ENCODE measurements around the gene BHLHE40. TPM values are rescaled to one million over a fixed set of nuclear protein-coding genes. Genes with fewer than 3 reads are reported as not detected.

BHLHE40 gene
- total RNA-seq, 1 donor from 2014 or later = 347 TPM

DNA sequence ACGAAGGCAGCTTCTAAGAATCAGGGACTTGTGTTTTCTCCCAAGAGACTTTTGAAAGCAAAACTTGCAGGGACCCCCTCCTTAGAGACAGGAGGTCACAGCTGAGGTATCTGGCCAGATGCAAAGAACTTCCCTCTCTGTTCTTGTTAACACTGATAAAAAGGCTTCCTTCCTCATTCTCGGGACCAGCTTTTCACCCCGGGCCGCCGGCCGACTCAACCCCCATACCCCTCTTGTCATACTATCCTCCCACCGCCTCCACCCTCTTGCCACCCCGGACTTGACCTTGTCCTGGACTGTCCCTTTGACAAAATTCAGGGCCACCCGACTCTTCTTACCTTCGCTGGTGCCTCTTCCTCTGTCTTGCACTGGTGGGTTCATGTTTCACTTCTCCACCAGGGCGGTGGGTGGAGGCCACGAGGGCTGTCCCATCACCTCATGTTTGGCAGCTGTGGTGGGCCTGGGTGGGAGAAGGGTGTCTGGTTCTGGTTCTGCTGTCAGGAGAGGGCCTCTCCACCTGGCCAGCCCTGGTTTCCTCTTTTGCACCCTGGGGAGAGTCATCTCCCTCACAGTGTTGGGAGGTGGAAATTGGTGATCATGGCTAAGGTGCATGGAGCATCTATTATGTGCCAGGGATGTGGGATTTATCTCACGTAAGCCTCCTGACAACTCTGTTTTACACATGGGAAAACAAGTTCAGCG, 32.5 kb downstream of the BHLHE40 start:
- DNase-seq (ENCODE audit: extremely low spot score in 2 of 2) = no peak
- H3K4me1 ChIP-seq = peaks cover 39% of the 10 kb centered on the region
- intact Hi-C loops (cut with DNase I) = no loop called here
- no peaks in the 10 kb centered on the region for H3K27me3 ChIP-seq
- no peaks in the 10 kb centered on the region for H3K9me3 ChIP-seq
- H3K36me3 ChIP-seq = no peaks in the 10 kb centered on the region
- no peak overlapping the region for H3K27ac ChIP-seq
- H3K4me3 ChIP-seq = no peak overlapping the region
- TF ChIP-seq, protein P1, sequence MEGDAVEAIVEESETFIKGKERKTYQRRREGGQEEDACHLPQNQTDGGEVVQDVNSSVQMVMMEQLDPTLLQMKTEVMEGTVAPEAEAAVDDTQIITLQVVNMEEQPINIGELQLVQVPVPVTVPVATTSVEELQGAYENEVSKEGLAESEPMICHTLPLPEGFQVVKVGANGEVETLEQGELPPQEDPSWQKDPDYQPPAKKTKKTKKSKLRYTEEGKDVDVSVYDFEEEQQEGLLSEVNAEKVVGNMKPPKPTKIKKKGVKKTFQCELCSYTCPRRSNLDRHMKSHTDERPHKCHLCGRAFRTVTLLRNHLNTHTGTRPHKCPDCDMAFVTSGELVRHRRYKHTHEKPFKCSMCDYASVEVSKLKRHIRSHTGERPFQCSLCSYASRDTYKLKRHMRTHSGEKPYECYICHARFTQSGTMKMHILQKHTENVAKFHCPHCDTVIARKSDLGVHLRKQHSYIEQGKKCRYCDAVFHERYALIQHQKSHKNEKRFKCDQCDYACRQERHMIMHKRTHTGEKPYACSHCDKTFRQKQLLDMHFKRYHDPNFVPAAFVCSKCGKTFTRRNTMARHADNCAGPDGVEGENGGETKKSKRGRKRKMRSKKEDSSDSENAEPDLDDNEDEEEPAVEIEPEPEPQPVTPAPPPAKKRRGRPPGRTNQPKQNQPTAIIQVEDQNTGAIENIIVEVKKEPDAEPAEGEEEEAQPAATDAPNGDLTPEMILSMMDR (IDR thresholded peaks at IDR 0.05) = no peak
- TF ChIP-seq POLR2AphosphoS5 (IDR thresholded peaks at IDR 0.05; ENCODE audit: insufficient read depth in 1 of 2, low read depth in 1 of 2) (no peak), POLR2A (IDR thresholded peaks at IDR 0.05) (no peak)

DNA sequence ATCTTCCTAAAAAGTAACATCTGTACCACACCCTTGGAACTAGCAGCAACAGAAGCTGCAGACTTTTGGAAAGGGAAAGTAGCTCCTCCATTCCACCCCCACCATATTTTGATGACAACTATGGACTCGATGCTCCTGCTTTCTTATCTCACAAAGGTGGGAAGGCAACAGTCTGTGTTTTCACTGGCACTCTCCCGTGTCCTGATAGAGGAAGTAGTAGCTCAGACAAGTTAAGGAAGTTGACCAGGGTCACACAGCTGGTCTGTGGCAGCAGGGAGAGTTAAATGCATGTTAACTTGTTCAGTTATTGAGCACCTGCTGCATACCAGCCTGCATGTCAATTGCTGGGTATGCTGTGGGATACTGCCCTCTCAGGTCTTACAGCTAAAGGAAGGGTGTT, 33.1 kb downstream of the BHLHE40 start:
- TF ChIP-seq POLR2AphosphoS5 (IDR thresholded peaks at IDR 0.05; ENCODE audit: insufficient read depth in 1 of 2, low read depth in 1 of 2) (no peak), POLR2A (IDR thresholded peaks at IDR 0.05) (no peak)
- TF ChIP-seq, protein P1 (IDR thresholded peaks at IDR 0.05) = no peak
- intact Hi-C loops (cut with DNase I) = no loop called here
- no peak overlapping the region for H3K4me3 ChIP-seq
- peaks cover 46% of the 10 kb centered on the region for H3K4me1 ChIP-seq
- H3K36me3 ChIP-seq = no peaks in the 10 kb centered on the region
- H3K27ac ChIP-seq = peak overlapping the region; percentile 31
- no peak for DNase-seq (ENCODE audit: extremely low spot score in 2 of 2)
- no peaks in the 10 kb centered on the region for H3K9me3 ChIP-seq
- H3K27me3 ChIP-seq = no peaks in the 10 kb centered on the region

DNA sequence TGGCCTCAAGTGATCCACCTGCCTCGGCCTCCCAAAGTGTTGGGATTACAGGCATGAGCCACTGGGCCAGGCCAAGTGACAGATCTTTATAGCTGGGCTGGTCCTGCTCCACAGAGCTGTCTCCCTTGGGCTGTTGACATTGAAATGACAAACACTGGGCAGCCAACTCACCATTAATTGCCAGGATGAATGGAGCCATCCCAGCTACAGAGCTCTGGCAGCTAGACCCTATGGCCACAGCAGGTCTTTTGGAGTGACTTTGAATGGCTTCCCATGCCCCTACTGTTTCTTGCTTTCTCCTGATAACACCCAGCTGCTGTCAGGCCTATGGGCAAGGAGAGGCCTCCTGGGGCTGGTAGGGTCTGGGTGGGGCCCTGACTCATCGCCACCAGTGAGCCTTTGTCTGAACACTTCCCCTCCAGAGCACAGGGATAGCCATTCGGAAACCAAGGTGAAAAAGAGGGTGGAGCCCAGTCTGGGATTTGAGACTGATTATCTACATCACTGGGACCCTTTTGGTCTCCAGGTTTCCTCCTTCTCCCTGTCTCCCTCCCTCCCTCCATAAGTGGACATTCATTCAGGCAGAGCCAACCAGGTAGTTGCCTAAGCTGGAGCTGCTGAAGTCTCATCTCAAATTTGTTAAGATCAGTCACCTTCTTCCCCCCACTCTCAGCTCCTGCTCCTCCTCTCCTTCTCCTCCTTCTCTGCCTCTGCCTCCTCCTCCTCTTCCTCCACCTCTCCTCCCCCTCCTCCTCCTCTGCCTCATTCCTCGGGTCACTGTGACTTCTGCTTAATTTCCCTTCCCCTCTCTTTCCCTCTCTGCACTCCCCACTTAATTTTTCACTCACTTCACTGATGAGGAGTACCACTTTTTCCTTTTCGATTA, 34.0 kb downstream of the BHLHE40 start:
- no peaks in the 10 kb centered on the region for H3K27me3 ChIP-seq
- intact Hi-C loops (cut with DNase I) = no loop called here
- peak overlapping the region; percentile 31 for H3K27ac ChIP-seq
- peaks cover 55% of the 10 kb centered on the region for H3K4me1 ChIP-seq
- no peak for DNase-seq (ENCODE audit: extremely low spot score in 2 of 2)
- TF ChIP-seq, protein P1 (IDR thresholded peaks at IDR 0.05) = no peak
- peak; percentile 11 to 13 for TF ChIP-seq POLR2AphosphoS5 (IDR thresholded peaks at IDR 0.05; ENCODE audit: insufficient read depth in 1 of 2, low read depth in 1 of 2)
- no peak for TF ChIP-seq POLR2A (IDR thresholded peaks at IDR 0.05)
- H3K9me3 ChIP-seq = no peaks in the 10 kb centered on the region
- no peak overlapping the region for H3K4me3 ChIP-seq
- H3K36me3 ChIP-seq = no peaks in the 10 kb centered on the region

DNA sequence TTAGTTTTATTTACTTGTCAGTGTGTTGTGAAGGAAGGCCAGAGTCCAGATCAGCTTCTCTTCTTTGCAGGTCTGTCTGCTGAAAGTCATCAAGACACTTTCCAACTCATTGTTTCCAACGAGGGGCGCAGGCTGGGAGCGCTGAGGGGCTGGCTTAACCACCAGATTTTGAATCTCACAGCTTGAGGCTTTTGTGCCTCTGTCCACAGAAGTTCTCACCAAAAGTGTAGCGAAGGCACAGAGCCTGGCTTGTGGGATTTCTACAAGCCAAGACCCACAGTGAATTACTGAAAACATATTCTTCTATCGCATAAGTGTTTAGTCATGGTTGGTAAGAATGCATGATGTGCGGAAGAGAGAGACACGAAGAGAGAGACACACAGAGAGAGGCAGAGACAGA, 35.2 kb downstream of the BHLHE40 start:
- Histone ChIP-seq H3K4me1 (peaks cover 62% of the 10 kb centered on the region), H3K4me3 (no peak overlapping the region), H3K9me3 (no peaks in the 10 kb centered on the region), H3K27ac (peak overlapping the region; percentile 31), H3K36me3 (no peaks in the 10 kb centered on the region), H3K27me3 (no peaks in the 10 kb centered on the region)
- TF ChIP-seq POLR2AphosphoS5 (IDR thresholded peaks at IDR 0.05; ENCODE audit: insufficient read depth in 1 of 2, low read depth in 1 of 2) = no peak
- TF ChIP-seq POLR2A (IDR thresholded peaks at IDR 0.05) = no peak
- intact Hi-C loops (cut with DNase I) = no loop called here
- no peak for DNase-seq (ENCODE audit: extremely low spot score in 2 of 2)

DNA sequence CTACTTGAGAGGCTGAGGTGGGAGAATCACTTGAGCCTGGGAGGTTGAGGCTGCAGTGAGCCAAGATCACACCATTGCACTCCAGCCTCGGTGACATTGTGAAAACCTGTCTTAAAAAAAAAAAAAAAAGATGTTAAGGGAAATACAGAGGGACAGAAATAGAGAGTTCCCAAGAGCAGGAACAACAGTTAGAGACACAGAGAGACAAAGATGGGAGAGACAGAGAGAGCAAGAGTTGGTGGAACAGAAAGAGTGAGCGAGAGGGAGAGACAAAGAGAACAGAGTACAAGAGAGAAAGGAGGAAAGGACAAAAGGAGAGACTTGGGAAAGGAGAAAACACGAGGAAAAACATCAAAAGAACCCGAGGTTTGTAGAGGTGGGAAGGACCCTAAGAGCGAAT, 35.8 kb downstream of the BHLHE40 start:
- H3K27ac ChIP-seq = no peak overlapping the region
- peaks cover 67% of the 10 kb centered on the region for H3K4me1 ChIP-seq
- H3K4me3 ChIP-seq = no peak overlapping the region
- TF ChIP-seq POLR2AphosphoS5 (IDR thresholded peaks at IDR 0.05; ENCODE audit: insufficient read depth in 1 of 2, low read depth in 1 of 2) (no peak), POLR2A (IDR thresholded peaks at IDR 0.05) (no peak)
- TF ChIP-seq, protein P1 (IDR thresholded peaks at IDR 0.05) = no peak
- intact Hi-C loops (cut with DNase I) = no loop called here
- H3K36me3 ChIP-seq = no peaks in the 10 kb centered on the region
- no peak for DNase-seq (ENCODE audit: extremely low spot score in 2 of 2)
- H3K9me3 ChIP-seq = no peaks in the 10 kb centered on the region
- H3K27me3 ChIP-seq = no peaks in the 10 kb centered on the region
